Measurements from ENCODE around the gene ABCA10. TPM values are rescaled to one million over a fixed set of nuclear protein-coding genes. Genes with fewer than 3 reads are reported as not detected.

Gene ABCA10
- total and polyA plus RNA-seq, 2 experiments from 2014 or later = not detected

DNA sequence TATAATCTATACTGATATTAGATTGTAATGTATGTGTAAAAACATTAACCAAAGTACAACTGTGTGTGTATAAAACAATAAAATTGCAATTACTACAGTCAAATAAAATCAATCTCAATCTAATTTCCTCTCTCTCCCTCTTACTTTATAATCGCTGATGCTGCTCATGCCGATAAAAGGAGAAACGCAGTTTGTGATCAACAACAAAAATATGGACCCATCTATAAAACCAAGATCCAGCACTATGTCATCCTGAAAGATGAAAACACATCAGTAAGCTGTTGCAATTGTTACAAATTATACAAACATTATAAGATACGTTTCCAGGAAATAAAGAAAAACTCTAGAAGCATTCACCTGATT is 53.4 kb downstream of the ABCA10 start (continued):
- TF ChIP-seq, protein P1, sequence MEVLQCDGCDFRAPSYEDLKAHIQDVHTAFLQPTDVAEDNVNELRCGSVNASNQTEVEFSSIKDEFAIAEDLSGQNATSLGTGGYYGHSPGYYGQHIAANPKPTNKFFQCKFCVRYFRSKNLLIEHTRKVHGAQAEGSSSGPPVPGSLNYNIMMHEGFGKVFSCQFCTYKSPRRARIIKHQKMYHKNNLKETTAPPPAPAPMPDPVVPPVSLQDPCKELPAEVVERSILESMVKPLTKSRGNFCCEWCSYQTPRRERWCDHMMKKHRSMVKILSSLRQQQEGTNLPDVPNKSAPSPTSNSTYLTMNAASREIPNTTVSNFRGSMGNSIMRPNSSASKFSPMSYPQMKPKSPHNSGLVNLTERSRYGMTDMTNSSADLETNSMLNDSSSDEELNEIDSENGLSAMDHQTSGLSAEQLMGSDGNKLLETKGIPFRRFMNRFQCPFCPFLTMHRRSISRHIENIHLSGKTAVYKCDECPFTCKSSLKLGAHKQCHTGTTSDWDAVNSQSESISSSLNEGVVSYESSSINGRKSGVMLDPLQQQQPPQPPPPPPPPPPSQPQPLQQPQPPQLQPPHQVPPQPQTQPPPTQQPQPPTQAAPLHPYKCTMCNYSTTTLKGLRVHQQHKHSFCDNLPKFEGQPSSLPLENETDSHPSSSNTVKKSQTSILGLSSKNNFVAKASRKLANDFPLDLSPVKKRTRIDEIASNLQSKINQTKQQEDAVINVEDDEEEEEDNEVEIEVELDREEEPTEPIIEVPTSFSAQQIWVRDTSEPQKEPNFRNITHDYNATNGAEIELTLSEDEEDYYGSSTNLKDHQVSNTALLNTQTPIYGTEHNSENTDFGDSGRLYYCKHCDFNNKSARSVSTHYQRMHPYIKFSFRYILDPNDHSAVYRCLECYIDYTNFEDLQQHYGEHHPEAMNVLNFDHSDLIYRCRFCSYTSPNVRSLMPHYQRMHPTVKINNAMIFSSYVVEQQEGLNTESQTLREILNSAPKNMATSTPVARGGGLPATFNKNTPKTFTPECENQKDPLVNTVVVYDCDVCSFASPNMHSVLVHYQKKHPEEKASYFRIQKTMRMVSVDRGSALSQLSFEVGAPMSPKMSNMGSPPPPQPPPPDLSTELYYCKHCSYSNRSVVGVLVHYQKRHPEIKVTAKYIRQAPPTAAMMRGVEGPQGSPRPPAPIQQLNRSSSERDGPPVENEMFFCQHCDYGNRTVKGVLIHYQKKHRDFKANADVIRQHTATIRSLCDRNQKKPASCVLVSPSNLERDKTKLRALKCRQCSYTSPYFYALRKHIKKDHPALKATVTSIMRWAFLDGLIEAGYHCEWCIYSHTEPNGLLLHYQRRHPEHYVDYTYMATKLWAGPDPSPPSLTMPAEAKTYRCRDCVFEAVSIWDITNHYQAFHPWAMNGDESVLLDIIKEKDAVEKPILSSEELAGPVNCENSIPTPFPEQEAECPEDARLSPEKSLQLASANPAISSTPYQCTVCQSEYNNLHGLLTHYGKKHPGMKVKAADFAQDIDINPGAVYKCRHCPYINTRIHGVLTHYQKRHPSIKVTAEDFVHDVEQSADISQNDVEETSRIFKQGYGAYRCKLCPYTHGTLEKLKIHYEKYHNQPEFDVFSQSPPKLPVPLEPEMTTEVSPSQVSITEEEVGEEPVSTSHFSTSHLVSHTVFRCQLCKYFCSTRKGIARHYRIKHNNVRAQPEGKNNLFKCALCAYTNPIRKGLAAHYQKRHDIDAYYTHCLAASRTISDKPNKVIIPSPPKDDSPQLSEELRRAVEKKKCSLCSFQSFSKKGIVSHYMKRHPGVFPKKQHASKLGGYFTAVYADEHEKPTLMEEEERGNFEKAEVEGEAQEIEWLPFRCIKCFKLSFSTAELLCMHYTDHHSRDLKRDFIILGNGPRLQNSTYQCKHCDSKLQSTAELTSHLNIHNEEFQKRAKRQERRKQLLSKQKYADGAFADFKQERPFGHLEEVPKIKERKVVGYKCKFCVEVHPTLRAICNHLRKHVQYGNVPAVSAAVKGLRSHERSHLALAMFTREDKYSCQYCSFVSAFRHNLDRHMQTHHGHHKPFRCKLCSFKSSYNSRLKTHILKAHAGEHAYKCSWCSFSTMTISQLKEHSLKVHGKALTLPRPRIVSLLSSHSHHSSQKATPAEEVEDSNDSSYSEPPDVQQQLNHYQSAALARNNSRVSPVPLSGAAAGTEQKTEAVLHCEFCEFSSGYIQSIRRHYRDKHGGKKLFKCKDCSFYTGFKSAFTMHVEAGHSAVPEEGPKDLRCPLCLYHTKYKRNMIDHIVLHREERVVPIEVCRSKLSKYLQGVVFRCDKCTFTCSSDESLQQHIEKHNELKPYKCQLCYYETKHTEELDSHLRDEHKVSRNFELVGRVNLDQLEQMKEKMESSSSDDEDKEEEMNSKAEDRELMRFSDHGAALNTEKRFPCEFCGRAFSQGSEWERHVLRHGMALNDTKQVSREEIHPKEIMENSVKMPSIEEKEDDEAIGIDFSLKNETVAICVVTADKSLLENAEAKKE (CRISPR knock-in tag; IDR thresholded peaks at IDR 0.05) = no peak
- TF ChIP-seq ETS1 (IDR thresholded peaks at IDR 0.05) = no peak
- TF ChIP-seq NANOG (IDR thresholded peaks at IDR 0.05; ENCODE audit: borderline replicate concordance) = no peak
- no peak for TF ChIP-seq EZH2phosphoT487 (IDR thresholded peaks at IDR 0.05; ENCODE audit: unreplicated experiment)
- no peak for TF ChIP-seq STAT1 (IDR thresholded peaks at IDR 0.05; ENCODE audit: unreplicated experiment)

DNA sequence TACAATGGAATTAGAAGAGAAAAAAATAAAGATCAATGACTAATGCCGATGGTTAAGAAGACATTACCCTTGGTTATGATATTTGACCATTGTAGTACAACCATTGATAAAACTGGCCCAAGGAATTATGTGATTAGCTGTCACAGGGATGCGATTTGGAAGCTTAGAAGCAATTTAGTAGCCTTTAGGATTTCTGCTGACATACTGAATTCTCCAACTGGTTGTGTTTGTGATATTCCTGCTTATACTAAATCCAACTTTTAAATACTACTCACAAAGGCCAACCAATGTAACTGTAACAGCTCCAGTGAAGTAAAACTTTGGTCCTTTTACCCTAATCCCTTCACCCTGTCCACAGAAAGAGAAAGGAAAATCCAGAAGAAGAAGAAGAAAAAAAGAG is 55.5 kb downstream of the ABCA10 start:
- H3K4me1 ChIP-seq (ENCODE audit: insufficient read depth) = no peaks in the 10 kb centered on the region
- H3K4me2 ChIP-seq = no peak overlapping the region
- no peak overlapping the region for H3K27ac ChIP-seq (ENCODE audit: low read depth)
- Mint-ChIP-seq H3K27ac (no peak overlapping the region), H3K27me3 (ENCODE audit: insufficient read depth, low read depth, poor library complexity) (no peaks in the 10 kb centered on the region), H3K9me3 (no peaks in the 10 kb centered on the region), H3K4me1 (no peaks in the 10 kb centered on the region), H3K36me3 (ENCODE audit: low read depth) (no peaks in the 10 kb centered on the region), H3K4me3 (no peak overlapping the region)
- H2AFZ ChIP-seq = 0 out of 2 replicates have a peak overlapping the region, but pooled peaks have one; percentile 18
- no peaks in the 10 kb centered on the region for H3K9me2 ChIP-seq (ENCODE audit: insufficient read depth)
- no peak overlapping the region for H3K4me3 ChIP-seq
- no peaks in the 10 kb centered on the region for H3K79me2 ChIP-seq (replicated peaks; ENCODE audit: insufficient read depth)
- no peak for ATAC-seq
- no peak for DNase-seq (ENCODE audit: low spot score)
- no peaks in the 10 kb centered on the region for H3K27me3 ChIP-seq (ENCODE audit: insufficient read depth)
- H4K20me1 ChIP-seq (replicated peaks; ENCODE audit: insufficient read depth) = no peaks in the 10 kb centered on the region
- no peaks in the 10 kb centered on the region for H3K36me3 ChIP-seq (ENCODE audit: insufficient read depth)
- no peaks in the 10 kb centered on the region for H3F3A ChIP-seq (replicated peaks; ENCODE audit: low read depth)
- TF ChIP-seq ZNF114 (CRISPR knock-in tag; IDR thresholded peaks at IDR 0.05) = no peak
- TF ChIP-seq POLR2AphosphoS5 (IDR thresholded peaks at IDR 0.05; ENCODE audit: low read depth) = no peak
- TF ChIP-seq JUNB (IDR thresholded peaks at IDR 0.05; ENCODE audit: unreplicated experiment) = no peak
- no peak for TF ChIP-seq REST (IDR thresholded peaks at IDR 0.05; ENCODE audit: unreplicated experiment)
- no peak for TF ChIP-seq EZH2phosphoT487 (IDR thresholded peaks at IDR 0.05; ENCODE audit: unreplicated experiment)
- no peak for TF ChIP-seq NANOG (IDR thresholded peaks at IDR 0.05; ENCODE audit: borderline replicate concordance)
